Activated CD4-positive, CD25-positive, alpha-beta regulatory T cell (primary cell): ENCODE results near the gene MVB12B.

Experiments used
- DNase-seq, 4 experiments: peaks; one replicate each; lab custom pipeline; 2025; lab: John Stamatoyannopoulos, UW

Gene MVB12B

GRCh38 chr9:126303488-126303887 lies 23.1 kb upstream of the MVB12B start:
- DNase-seq: no peak

GRCh38 chr9:126304207-126304970 lies 22.2 kb upstream of the MVB12B start:
- DNase-seq: no peak

- DNase-seq: no peak
Measured at GRCh38 chr9:126304971-126305320, 21.7 kb upstream of the MVB12B start.

- DNase-seq: no peak
Measured at GRCh38 chr9:126306071-126306647, 20.5 kb upstream of the MVB12B start.

GRCh38 chr9:126307322-126308061 lies 19.1 kb upstream of the MVB12B start:
- no peak for DNase-seq

- no peak for DNase-seq
Measured at GRCh38 chr9:126309427-126310189, 17.0 kb upstream of the MVB12B start.

- DNase-seq: no peak
Measured at GRCh38 chr9:126312584-126313551, 13.8 kb upstream of the MVB12B start.

GRCh38 chr9:126316085-126316655 lies 10.5 kb upstream of the MVB12B start:
- no peak for DNase-seq

GRCh38 chr9:126317513-126317912 lies 9.1 kb upstream of the MVB12B start:
- DNase-seq: peak in 1 of 4 experiments; percentile 8

GRCh38 chr9:126318858-126319257 lies 7.8 kb upstream of the MVB12B start:
- DNase-seq: no peak

- DNase-seq: no peak
Measured at GRCh38 chr9:126319671-126320070, 7.0 kb upstream of the MVB12B start.

- DNase-seq: no peak
Measured at GRCh38 chr9:126320158-126320922, 6.3 kb upstream of the MVB12B start.

- no peak for DNase-seq
Measured at GRCh38 chr9:126321742-126322141, 4.9 kb upstream of the MVB12B start.

- no peak for DNase-seq
Measured at GRCh38 chr9:126325821-126326220, 808 bp upstream of the MVB12B start.

- DNase-seq: no peak
Measured at GRCh38 chr9:126327006-126327713, 531 bp downstream of the MVB12B start.

- no peak for DNase-seq
Measured at GRCh38 chr9:126327714-126328185, 1.1 kb downstream of the MVB12B start.

- no peak for DNase-seq
Measured at GRCh38 chr9:126328407-126328806, 1.8 kb downstream of the MVB12B start.

GRCh38 chr9:126329476-126330275 lies 3.0 kb downstream of the MVB12B start:
- no peak for DNase-seq
